GM19099 (cell line): Measurements from ENCODE around the gene DDX54.

ENCODE experiments used
- POLR2A ChIP-seq: IDR thresholded peaks from 3 replicates; pipeline ENCODE4 v1.6.1; 2011; ENCODE audit warnings: low read depth; ENCODE audit not compliant: insufficient read length; ENCODE audit errors: extremely low read depth

DDX54 gene

GRCh38 chr12:113143959-113144358, 41.3 kb downstream of the DDX54 start:
- no peak for TF ChIP-seq POLR2A

DNA sequence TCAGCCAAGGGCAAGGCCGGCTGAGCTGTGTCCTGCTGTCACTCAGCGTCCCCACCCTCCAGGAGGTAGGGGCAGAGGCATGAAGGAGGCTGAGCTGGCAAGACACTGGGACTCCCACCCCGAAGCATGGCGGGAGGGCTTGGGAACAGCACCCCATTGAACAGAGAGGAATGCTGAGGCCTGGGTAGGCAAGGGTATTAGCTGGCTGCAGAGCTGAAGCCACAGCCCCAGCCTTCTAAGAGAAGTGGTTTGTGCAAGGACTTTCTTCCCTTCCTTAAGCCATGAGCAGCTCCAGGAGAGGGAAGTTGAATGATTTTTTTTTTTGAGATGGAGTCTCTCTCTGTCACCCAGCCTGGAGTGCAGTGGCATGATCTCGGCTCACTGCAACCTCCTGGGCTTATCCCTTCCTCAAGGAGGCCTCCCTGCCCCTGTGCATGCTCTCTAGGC, 42.4 kb downstream of the DDX54 start:
- no peak for TF ChIP-seq POLR2A

- no peak for TF ChIP-seq POLR2A
Measured at GRCh38 chr12:113142173-113142885, 42.9 kb downstream of the DDX54 start.

GRCh38 chr12:113140706-113141105, 44.6 kb downstream of the DDX54 start:
- TF ChIP-seq POLR2A = no peak

DNA sequence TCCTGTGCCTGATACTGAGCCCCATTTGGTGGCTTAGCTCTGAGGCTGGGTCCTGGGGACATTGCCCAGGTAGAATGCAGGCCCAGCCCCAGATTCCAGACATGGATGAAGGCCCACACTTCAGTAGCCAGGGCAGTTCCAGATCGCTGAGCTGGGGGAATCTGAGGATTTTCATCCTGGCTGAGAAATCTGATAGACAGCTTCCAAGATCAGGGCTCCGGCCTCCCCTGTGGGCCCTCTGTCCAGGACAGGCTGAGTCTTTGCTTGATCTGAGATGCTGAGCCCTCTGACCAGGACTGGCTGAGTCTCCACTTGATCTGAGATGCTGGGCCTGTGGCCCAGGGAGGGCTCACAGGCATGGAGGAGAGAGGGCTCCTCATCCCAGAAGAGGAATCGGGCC, 46.5 kb downstream of the DDX54 start:
- no peak for TF ChIP-seq POLR2A

DNA sequence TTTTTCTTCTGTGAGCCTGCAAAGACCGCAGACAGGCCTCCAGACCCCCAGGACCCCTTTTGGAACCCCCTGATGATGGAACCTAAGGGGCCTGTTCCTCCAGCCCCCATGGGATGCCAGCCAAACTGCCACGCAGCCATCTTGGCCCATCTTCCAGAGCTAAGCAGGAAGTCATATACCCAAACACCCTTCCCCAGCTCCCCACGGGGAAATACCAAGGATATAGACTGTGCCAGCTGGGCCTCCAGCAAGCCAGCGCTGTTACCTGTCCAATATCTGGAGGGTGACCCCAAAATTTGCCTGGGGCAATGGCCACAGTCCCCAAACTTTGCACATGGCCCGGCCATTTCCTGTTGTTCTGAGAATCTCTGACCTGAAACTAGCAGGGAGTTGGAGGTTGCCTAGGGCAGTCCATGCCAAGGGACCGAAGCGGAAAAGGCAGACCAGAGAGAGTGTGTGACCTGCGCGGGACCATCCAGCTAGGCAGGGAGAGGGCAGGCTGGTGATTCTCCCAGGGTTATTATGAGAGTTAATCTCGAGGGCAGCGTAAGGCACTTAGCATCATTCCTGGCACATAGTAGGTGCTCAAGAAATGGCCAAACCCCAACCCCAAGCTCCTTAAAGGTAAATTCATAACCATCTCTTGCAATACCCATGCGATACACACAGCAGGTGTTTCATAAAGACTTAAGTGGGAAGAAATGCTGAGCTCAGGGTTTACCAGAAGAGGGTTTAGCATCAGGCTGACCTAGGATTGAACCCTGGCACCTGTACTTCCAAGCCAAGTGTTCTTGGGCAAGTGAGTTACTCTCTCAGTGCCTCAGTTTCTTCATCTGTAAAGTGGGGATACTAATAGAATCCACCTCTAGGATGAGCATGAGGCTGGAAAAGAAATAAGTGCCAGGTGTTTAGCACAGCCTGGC, 47.2 kb downstream of the DDX54 start:
- no peak for TF ChIP-seq POLR2A

DNA sequence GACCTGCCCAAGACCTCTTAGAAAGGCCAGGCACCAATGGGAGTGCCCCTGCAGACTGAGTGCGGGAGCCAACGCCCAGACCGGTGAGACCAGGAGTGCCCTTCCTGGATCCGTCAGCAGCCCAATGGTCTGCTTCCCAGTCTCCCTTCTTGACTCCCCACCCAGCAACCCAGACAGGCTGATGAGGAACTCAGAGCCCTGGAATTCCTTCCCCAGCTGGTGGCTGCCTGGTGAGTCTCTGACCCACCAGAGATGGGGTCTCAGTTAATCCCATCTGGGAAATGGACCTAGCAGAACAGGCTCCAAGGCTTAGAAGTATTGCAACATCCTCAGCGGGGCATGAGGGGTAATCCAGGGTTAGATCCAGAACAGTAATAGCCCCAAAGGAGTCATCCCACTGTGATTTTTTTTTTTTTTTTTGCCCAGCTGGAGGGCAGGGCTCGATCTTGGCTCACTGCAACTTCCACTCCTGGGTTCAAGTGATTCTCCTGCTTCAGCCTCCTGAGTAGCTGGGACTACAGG, 48.2 kb downstream of the DDX54 start:
- TF ChIP-seq POLR2A = no peak

DNA sequence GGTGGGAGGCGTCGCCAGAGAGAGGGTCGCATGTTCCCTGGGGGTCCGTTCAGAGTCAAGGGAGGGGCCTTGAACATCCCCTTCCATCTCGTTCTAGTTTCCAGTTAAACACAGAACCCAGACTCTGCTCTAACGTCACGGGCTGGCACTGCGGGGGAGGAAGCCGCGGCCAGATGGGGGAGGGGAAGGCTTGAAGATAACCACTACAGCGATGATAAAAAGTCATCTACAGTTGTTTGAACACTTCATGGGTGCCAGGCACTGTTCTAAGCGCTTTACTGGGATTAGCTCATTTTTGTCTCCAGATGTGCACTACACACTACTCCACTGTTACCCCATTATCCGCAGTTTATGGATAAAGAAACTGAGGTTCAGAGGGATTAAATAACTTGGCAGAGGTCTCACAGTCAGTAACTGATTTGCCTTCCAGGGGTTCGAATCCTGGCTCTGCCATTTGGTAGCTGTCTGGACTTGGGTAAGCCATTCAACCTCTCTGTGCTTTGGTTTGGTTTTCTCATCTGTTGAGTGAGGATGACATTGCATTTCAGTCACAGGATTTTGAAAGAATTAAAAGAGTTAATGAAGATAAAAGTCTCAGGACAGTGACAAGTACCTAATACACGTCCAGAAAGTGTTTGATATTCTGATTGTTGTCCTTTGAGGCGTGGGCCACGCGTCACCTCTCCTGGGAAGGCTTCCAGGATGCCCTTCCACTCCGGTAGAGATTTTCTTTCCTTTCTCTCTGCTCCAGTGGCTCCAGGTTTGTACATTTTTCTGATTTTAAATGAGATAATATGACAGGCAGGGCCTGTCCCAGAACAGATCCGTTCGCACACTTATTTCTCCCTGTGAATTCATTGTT, 48.9 kb downstream of the DDX54 start:
- TF ChIP-seq POLR2A = no peak

DNA sequence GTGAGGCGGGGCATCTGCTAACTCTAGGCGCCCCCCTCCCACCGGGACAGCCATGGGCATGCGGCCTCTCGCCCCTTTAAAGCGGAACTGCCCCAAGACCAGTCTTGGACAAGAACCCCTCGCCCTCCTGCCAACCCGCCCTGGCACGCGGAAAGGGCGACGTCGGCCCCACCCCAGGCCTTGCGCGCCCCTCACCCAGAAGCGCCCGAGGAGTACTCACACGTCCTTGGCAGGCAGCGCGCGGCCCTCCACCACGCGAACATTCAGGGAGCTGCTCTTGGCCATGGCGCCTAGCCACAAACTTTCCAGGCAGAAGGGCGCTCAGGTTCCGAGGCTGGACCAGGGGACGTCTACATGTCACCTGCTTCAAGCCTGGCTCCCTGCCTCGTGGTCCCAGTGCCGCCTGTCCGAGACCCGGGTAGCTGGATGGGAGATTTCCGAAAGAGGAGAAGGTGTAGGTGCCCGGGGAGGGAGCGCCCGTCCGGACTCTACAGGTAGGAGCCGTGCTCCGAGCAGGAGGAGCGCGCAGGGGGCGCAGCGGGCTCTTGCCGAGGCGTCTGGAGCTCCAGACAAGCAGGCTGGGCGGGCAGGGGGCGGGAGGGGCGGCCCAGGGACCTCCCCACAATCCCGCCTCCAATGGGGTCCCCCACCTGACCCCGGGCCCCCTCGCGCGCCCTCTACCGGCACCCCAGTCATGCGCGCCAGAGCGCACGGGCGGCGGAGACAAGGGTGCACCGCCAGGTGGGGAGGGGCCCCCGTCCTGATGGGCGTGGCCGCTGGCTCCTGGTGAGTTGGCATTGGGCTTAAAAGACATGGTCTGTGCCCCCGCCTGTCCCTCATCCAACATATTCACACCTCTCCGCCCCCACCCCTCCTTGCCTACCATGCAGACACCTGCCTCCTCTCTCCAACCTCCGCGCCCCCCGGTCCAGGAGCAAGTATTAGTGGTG, 49.8 kb downstream of the DDX54 start, which contains the start of gene RASAL1:
TSS of gene RASAL1 (minus strand) at position 584 of the 950 bp plus-strand sequence. CDS start at position 285, 299 bp downstream.
- TF ChIP-seq POLR2A = no peak

- TF ChIP-seq POLR2A = no peak
Measured at GRCh38 chr12:113134521-113134951, 50.7 kb downstream of the DDX54 start.

DNA sequence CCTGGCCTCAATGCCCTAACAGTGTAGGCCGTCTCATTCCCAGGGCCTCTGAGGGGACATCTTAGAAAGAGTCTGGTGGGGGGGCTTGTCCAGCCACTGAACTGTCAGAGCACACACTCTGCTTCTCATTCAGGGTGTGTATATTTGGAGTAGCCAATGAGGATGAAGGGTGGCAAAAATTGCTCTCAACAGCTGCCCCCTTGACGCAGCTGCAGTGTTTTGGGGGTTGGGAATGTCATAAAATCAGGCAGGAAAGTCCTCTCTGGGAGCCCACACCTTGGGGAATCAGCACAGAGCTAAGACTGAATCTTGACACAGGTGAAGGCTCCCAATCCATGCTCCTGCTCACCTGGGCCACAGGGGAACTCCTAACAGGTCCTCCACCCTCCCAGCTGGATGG, 51.2 kb downstream of the DDX54 start:
- no peak for TF ChIP-seq POLR2A

- no peak for TF ChIP-seq POLR2A
Measured at GRCh38 chr12:113133666-113134065, 51.6 kb downstream of the DDX54 start.

- no peak for TF ChIP-seq POLR2A
Measured at GRCh38 chr12:113133036-113133435, 52.2 kb downstream of the DDX54 start.
